SK-N-MC (cell line): ENCODE data around the gene SKOR1.

Experiments used
- DNase-seq: peaks from one replicate; pipeline ENCODE4 v3.0.0-alpha.2; 2011; ENCODE audit warnings: low read depth, low spot score
- H3K27ac ChIP-seq: fragments of 200-600 bp; sonication (generic); 2 replicates; pipeline ENCODE4 v1.5.1; 2016; ENCODE audit warnings: mixed run types
- H3K36me3 ChIP-seq: fragments of 200-600 bp; sonication (generic); 2 replicates; pipeline ENCODE4 v1.6.1; 2017; ENCODE audit warnings: antibody characterized with exemption, low read length, mixed read lengths; ENCODE audit not compliant: insufficient read depth
- H3K4me3 ChIP-seq: fragments of 200-600 bp; sonication (generic); 2 replicates; pipeline ENCODE4 v1.5.1; 2016
- H3K9ac ChIP-seq: fragments of 200-600 bp; sonication (generic); 2 replicates; pipeline ENCODE4 v1.8.0; 2017; ENCODE audit warnings: mixed run types, mixed read lengths; ENCODE audit not compliant: insufficient read length
- H3K9me3 ChIP-seq: fragments of 200-600 bp; sonication (generic); 2 replicates; pipeline ENCODE4 v1.6.1; 2017; ENCODE audit warnings: low read depth, mild to moderate bottlenecking, antibody characterized with exemption, low read length, moderate library complexity, mixed read lengths
- EZH2 ChIP-seq: fragments of 200-600 bp; sonication (generic); IDR thresholded peaks from one replicate; pipeline ENCODE4 v1.6.1; 2017; ENCODE audit warnings: antibody characterized with exemption
- FOXP2 ChIP-seq: optimal IDR thresholded peaks from 2 replicates; pipeline ENCODE3; 2011; ENCODE audit warnings: mild to moderate bottlenecking, moderate library complexity; ENCODE audit not compliant: insufficient read depth; ENCODE audit errors: extremely low read length, control extremely low read depth
- POLR2AphosphoS5 ChIP-seq: IDR thresholded peaks from 2 replicates; pipeline ENCODE4 v1.6.1; 2012; ENCODE audit warnings: mild to moderate bottlenecking, low read depth, low read length, borderline replicate concordance

The SKOR1 gene

GRCh38 chr15:67803299-67803698, 22.0 kb upstream of the SKOR1 start:
- H3K4me3 ChIP-seq: no peak overlapping the region
- no peak overlapping the region for H3K27ac ChIP-seq
- DNase-seq: no peak
- H3K36me3 ChIP-seq: no peaks in the 10 kb centered on the region
- no peak overlapping the region for H3K9ac ChIP-seq
- H3K9me3 ChIP-seq: no peaks in the 10 kb centered on the region
- TF ChIP-seq POLR2AphosphoS5 (no peak), FOXP2 (no peak), EZH2 (no peak)

- no peak overlapping the region for H3K9ac ChIP-seq
- no peak overlapping the region for H3K27ac ChIP-seq
- no peak for DNase-seq
- TF ChIP-seq POLR2AphosphoS5 (no peak), EZH2 (no peak), FOXP2 (no peak)
- H3K36me3 ChIP-seq: no peaks in the 10 kb centered on the region
- H3K4me3 ChIP-seq: no peak overlapping the region
- H3K9me3 ChIP-seq: no peaks in the 10 kb centered on the region
Measured at GRCh38 chr15:67803996-67804843, 21.1 kb upstream of the SKOR1 start.

- H3K9ac ChIP-seq: no peak overlapping the region
- no peaks in the 10 kb centered on the region for H3K9me3 ChIP-seq
- no peak overlapping the region for H3K4me3 ChIP-seq
- no peak for DNase-seq
- no peaks in the 10 kb centered on the region for H3K36me3 ChIP-seq
- no peak overlapping the region for H3K27ac ChIP-seq
- TF ChIP-seq EZH2: no peak
- TF ChIP-seq FOXP2: no peak
- no peak for TF ChIP-seq POLR2AphosphoS5
Measured at GRCh38 chr15:67805008-67805665, 20.2 kb upstream of the SKOR1 start.

- TF ChIP-seq FOXP2 (no peak), EZH2 (no peak), POLR2AphosphoS5 (no peak)
- no peak overlapping the region for H3K27ac ChIP-seq
- no peaks in the 10 kb centered on the region for H3K9me3 ChIP-seq
- no peaks in the 10 kb centered on the region for H3K36me3 ChIP-seq
- no peak for DNase-seq
- H3K4me3 ChIP-seq: no peak overlapping the region
- no peak overlapping the region for H3K9ac ChIP-seq
Measured at GRCh38 chr15:67805666-67806516, 19.4 kb upstream of the SKOR1 start.

GRCh38 chr15:67806536-67806935, 18.8 kb upstream of the SKOR1 start:
- no peak for DNase-seq
- H3K9ac ChIP-seq: no peak overlapping the region
- no peaks in the 10 kb centered on the region for H3K9me3 ChIP-seq
- no peak for TF ChIP-seq POLR2AphosphoS5
- TF ChIP-seq FOXP2: no peak
- TF ChIP-seq EZH2: no peak
- H3K36me3 ChIP-seq: no peaks in the 10 kb centered on the region
- no peak overlapping the region for H3K4me3 ChIP-seq
- no peak overlapping the region for H3K27ac ChIP-seq

- TF ChIP-seq EZH2: no peak
- no peak for TF ChIP-seq POLR2AphosphoS5
- no peak for TF ChIP-seq FOXP2
- H3K9me3 ChIP-seq: no peaks in the 10 kb centered on the region
- H3K9ac ChIP-seq: no peak overlapping the region
- no peak overlapping the region for H3K4me3 ChIP-seq
- no peak for DNase-seq
- no peaks in the 10 kb centered on the region for H3K36me3 ChIP-seq
- no peak overlapping the region for H3K27ac ChIP-seq
Measured at GRCh38 chr15:67807141-67807540, 18.2 kb upstream of the SKOR1 start.

- TF ChIP-seq FOXP2: no peak
- no peak for TF ChIP-seq EZH2
- no peak for TF ChIP-seq POLR2AphosphoS5
- no peaks in the 10 kb centered on the region for H3K9me3 ChIP-seq
- H3K9ac ChIP-seq: no peak overlapping the region
- H3K27ac ChIP-seq: no peak overlapping the region
- no peak overlapping the region for H3K4me3 ChIP-seq
- DNase-seq: no peak
- H3K36me3 ChIP-seq: no peaks in the 10 kb centered on the region
Measured at GRCh38 chr15:67807836-67808235, 17.5 kb upstream of the SKOR1 start.

GRCh38 chr15:67808821-67809220, 16.5 kb upstream of the SKOR1 start:
- no peak for DNase-seq
- no peak for TF ChIP-seq POLR2AphosphoS5
- no peak for TF ChIP-seq EZH2
- no peak for TF ChIP-seq FOXP2

More at GRCh38 chr15:67808821-67809220, 16.5 kb upstream of the SKOR1 start:
- no peaks in the 10 kb centered on the region for H3K9me3 ChIP-seq
- H3K27ac ChIP-seq: no peak overlapping the region
- no peak overlapping the region for H3K4me3 ChIP-seq
- no peaks in the 10 kb centered on the region for H3K36me3 ChIP-seq
- H3K9ac ChIP-seq: no peak overlapping the region
